GM18870 (cell line): ENCODE results near the gene SPRYD3.

Experiments
- ATAC-seq: cut with Tn5 transposase; IDR thresholded peaks from one replicate; pipeline ENCODE4 v1.9.1; 2021; ENCODE audit warnings: moderate library complexity; ENCODE audit not compliant: unreplicated experiment

SPRYD3 gene

DNA sequence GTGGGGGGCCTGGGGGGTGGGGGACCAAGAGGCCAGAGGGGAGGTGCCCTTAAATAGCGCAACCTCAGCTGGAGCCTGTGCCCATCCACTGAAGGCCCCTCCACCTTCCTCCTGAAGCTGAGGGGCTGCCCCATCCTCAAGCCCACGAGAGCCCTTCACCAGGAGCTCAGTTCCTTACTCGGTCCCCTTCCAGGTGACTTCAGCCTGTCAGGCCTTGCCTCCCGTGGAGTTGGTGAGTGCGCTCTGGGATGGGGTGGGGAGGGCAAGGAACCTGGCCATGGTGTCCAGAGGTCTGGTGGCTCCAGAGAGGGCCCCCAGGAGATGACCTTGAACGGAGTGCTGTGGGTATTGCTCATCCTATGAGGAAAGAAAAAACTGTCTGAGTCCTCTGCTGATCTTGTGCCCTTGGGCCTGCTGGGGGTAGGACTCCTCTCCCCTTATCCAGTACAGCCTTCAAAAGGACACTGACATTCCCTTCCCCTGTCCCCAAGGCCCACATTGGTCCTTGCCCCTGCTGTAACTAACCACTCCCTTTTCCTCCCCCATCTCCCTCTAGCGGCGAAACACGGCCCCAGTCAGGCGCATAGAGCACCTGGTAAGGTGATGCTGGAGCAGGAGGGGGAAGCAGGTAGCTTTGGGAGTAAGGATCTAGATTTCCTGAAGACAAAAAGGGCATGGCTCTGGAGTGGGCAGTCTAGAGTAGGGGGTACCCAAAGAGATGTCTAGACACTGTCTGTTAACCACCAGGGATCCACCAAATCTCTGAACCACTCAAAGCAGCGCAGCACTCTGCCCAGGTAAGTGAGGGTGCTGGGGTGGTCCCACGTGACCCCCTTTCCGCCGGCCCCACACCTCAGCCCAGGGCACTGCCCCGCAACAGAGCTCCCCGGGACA is 25.7 kb downstream of the SPRYD3 start:
- ATAC-seq: no peak

GRCh38 chr12:53052419-53053217 is 26.6 kb downstream of the SPRYD3 start:
- ATAC-seq: no peak

- ATAC-seq: no peak
Measured at GRCh38 chr12:53051881-53052412, 27.2 kb downstream of the SPRYD3 start.

GRCh38 chr12:53051058-53051880 is 27.9 kb downstream of the SPRYD3 start:
- ATAC-seq: no peak

DNA sequence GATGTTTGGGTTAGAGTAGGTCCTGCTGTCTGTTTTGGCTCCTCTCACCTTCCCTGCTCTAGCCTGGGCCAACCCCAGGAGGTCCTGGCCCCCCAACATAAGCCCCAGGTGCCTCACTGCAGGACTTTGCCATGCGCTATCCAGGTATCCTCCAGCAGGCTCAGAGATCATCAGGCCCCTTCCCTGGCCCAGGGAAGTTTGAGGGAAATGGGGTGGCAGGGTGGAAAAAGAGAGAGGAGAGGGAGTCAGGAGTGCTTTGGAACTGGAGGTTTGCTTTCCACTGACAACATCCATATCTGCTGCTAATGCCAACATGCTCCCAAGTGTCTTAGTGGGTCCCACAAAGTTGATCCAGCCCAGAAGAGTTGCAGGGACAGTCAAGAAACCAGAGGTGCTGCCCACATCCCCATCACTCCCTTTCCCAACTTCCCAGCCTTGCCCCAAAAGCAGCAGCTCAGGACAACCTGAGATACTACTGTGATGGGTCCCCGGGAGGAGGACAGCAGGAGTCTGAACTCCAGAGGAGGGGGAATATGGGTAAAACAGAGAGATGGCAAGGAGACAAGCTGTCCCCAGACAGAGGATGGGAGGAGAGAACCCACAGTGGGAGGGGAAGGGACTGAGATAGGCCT is 28.6 kb downstream of the SPRYD3 start:
- ATAC-seq: no peak

DNA sequence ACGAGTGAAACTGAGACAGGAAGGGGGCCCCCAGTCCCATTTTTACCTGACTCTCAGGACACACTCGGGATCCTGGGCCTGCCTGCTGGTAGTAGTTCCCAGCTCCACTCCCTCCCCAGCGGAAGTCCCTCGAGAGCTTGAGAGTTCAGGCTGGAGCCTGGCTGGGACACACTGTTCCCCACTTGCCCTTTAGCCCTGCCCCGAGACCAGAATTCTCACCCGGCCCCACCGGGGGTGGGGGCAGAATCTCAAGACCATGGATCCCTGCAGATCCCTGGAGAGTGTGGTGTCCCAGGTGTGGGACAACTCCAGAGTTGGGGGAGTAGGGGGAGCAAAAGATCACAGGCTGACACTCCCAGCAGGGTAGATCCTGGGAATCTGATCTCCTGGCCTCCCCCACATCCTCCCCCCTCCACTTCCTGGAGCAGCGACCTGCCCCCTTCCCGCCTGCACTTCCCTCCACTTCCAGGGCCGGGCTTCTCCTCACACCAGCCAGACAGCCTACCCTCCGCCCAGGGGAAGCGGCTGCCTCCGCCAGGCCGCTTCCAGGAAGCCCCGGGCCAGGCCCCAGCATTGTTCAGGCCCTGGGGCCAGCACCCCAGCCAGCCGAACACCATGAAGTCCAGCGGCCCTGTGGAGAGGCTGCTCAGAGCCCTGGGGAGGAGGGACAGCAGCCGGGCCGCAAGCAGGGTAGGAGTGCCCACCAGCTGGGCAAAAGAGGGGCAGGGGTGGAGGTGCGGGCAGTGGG is 29.4 kb downstream of the SPRYD3 start, which contains the start of gene TNS2:
TNS2 (plus strand) TSS at position 495 of the 748 bp plus-strand sequence; CDS start at position 616, 121 bp downstream.
- no peak for ATAC-seq

- ATAC-seq: no peak
Measured at GRCh38 chr12:53048780-53049401, 30.3 kb downstream of the SPRYD3 start.

DNA sequence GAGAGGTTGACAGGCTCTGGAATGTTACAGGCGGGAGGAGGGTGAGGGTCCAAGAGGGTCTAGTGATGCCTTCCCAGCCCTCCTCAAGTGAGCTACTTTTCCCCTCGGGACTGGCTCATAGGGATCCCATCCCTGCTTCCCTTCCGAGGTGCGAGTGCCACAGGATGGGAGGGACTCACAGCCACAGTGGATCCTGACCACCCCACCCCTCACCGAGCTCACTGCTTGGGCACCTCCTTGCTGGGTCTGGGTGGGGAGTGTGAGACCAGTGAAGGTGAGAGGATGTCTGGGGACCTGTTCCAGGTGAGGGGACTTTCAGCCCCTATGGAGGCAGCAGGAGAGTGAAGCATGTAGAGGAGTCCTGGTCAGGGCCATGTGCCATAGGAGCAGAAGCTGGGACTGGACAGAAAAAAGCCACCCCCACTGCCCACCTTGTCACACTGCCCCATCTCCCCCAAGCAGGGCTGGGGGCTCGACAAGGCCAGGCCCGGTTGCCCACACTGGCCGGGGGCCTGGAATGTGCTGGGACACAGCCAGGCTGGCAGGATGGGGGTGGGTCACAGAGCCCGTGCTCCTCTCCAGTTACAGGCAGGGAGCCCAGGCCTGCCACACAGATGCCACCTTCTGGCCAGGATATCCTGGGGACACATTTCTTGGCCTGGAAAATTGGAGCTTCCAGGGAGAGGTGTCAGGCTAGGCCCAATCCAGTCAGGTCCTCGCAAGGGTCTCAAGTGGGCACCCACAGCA is 31.0 kb downstream of the SPRYD3 start:
- no peak for ATAC-seq

DNA sequence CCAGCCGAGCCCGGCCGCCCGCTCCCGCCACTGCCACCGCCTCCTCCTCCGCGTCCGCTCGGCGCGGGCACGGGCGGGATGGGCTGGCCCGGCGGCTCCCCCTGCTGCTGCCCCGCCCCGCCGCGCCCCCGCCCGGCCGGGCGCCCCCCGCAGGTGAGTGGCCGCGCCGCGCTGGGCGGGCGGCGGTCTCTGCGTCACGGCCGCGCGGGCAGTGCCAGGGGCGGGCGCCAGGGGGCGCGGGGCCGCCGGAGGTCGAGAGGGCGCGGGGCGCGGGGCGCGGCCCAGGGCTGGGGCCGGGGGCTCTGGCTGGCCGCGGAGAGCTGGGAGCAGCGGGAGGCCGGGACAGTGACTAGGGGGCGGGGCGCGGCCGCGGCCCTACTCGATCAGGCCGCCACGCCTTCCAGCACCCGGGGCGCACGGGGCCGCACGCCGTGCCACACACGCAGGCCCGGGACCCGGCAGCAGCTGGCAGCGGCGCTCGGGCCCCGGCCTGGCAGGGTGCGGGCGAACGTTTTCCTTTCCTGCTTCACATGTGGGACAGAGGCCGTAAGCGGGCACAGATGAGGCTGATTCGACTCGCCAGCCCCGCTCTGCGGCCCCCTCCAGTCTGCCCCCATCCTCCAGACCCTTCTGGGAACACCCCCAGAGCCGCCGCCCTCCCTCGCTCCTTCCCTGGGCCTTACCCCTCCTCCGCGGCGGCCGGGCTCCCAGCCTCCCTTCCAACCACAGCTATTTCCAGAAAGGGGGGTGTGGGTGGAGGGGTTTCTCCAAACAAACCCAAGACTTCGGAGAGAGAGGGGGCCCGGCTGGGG is 31.8 kb downstream of the SPRYD3 start:
- ATAC-seq: no peak

GRCh38 chr12:53046655-53047220 is 32.5 kb downstream of the SPRYD3 start:
- no peak for ATAC-seq

- no peak for ATAC-seq
Measured at GRCh38 chr12:53045696-53046045, 33.5 kb downstream of the SPRYD3 start.

GRCh38 chr12:53044896-53045695 is 34.1 kb downstream of the SPRYD3 start:
- no peak for ATAC-seq

GRCh38 chr12:53044052-53044581 is 35.1 kb downstream of the SPRYD3 start:
- no peak for ATAC-seq

GRCh38 chr12:53042607-53043454 is 36.4 kb downstream of the SPRYD3 start:
- ATAC-seq: no peak

DNA sequence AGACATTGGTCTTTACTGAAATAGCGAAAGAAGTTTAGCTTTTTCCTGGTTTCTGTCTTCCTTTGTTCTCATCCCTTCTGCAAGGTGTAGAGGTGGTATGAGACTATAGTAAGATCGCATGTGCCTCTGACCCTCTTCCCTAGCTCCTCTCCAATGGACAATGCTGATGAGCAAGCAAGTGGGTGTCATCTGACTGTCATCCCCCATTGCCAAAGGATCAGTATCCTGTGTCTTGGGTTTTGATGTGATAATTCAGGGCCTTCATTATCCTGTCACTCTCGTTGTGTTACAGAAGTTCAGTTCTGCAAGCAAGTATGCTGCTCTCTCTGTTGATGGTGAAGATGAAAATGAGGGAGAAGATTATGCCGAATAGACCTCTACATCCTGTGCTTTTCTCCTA is 39.3 kb downstream of the SPRYD3 start:
- no peak for ATAC-seq
